Colon (tissue), 2 donors: ENCODE measurements around the gene ADSS1.

Source experiments
- FAIRE-seq: peaks from 2 replicates; lab custom pipeline; 2012; peaks lifted over from hg19 to GRCh38; lab: Jason Lieb, UNC
- donor health status: control.
- donor health status: control.

ADSS1 gene

DNA sequence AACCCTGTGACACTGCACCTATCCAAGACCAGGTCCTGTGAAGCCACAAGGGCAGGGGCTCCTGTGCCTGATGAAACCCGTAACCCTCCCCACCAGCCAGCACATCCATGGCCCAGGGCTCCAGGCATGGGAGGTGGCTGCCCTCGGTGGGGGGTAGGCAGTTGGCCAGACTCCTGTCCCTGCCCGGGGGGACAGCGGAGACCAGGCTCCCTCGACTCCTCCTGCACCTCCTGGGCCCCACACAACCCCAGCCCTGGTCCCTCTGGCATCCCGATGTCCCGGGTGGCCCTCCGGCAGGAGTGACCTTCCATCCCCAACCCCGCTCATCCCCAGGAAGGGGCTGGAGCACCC is 60.2 kb downstream of the ADSS1 start:
- no peak for FAIRE-seq

- FAIRE-seq, result no peak
Measured at GRCh38 chr14:104784846-104785707, 61.0 kb downstream of the ADSS1 start.

- no peak for FAIRE-seq
Measured at GRCh38 chr14:104785708-104786080, 61.7 kb downstream of the ADSS1 start.

DNA sequence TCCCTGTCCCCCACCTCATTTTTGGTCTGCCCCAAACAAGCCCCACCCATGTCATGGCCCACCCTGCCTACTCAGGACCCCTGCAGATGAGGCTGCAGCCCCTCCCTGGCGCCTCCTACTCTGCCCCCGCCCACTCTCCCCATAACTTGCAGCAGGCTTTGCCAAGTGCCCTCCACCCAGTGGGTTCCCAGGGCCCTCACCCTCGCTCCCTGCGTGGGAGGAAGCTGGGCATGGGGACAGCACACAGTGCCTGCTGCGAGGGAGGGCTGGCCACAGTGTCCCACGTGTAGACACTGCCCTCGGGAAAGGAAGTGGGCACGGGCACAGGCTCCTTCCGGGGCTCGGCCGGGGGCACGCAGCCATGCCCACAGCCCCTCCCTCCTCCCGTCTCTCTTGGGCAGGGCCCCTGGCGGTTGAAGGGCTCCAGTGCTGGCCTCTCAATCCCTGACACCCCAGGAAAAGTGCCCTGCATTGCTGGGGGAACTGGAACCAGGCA is 62.1 kb downstream of the ADSS1 start:
- no peak for FAIRE-seq

- no peak for FAIRE-seq
Measured at GRCh38 chr14:104786726-104787675, 63.0 kb downstream of the ADSS1 start.

GRCh38 chr14:104787736-104788135 is 63.7 kb downstream of the ADSS1 start:
- FAIRE-seq, result no peak

DNA sequence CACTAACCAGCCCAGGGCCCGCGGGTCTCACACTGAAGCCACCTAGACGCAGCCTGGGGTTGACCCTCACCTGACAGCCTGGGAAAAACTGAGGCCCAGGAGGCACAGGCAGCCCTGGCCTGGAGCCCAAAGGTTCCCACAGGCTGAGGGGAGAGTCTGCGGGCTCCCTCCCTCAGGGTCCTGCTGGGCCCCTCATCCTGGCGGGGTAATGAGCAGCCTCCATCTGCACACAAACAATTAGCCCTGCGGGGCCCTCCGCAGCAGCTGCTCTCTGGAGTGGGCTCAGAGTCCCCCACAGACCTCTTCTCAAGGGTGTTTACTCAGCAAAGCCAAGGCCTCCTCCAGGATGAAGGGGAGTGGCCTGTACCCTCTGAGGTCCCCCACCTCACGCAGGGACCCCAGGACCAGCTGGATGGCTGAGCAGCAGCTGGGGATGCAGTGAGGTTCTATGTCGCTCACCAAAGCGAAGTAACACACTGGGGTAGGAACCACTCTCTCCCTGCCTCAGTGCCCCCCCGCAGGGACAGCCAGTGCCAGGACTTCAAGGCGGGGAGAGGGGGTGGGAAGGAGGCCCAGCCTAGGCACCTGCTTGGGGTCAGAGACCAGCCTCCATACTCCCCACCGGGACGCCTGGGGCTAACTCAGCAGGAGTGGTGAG is 64.3 kb downstream of the ADSS1 start:
- FAIRE-seq, result no peak

- no peak for FAIRE-seq
Measured at GRCh38 chr14:104788873-104789663, 65.0 kb downstream of the ADSS1 start.

DNA sequence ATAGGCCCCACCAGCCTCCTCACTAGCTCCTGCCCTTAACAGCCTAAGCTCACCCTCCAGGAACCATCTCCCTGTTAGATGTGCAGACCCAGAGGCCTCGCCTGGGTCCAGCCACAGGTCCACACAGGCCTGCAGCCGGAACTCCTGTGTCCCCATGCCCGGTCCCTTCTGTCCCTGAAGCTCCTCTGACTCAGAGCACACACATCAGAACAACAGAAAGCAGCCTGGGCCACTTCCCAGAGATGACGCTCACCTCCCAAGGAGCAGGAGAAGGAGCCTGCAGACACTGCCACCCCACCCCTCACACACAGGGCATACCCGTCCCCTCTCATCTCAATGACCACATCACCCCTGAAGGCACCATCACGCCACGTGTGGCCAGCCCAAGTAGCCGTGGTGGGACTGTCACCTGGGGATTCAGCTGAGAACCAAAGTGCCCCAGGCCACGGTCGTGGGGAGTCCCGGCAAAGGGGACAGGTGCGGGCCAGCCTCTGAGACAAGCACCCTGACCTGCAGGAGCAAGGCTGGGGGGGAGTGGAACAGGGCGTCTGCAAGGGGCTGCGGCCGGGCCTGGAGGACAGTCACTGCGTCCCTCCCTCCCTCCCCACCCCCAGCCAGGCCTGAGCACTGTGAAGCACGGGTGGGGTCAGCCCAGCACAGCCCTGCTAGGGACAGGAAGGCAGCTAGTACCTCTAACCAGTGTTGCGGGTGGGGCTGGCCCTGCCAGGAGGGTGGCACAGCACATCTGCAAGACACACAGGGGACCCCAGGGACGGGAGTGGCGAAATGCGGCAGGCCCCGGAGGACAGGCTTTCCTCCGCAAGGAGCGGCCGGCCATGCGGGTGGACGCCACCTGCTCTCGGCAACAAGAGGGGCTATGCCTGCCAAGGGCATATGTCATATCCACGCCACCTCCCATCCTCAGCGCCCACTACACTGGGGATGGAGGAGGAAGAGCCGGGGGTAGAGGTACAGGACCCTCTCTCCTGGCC is 66.0 kb downstream of the ADSS1 start:
- FAIRE-seq, result no peak

DNA sequence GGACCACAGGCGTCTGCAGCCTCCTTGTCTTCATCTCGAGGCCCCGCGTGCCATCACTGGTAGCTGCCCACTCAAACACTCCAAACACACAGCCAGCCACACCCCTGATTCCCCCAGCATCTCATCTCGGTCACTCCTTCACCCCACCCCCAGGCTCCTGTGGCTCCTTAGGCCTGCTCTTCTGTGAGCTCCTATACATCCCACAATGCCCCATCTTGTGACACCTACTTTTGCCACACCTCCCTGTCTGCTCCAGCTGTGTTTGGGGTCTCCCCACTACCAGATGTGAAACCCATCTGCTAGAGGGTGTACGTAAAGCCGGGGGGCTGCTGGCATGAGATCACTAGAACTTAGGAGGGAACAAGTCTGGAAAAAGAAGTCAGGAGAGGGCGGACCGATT is 67.4 kb downstream of the ADSS1 start:
- FAIRE-seq, result no peak

GRCh38 chr14:104792101-104792884 is 68.3 kb downstream of the ADSS1 start:
- no peak for FAIRE-seq

GRCh38 chr14:104792945-104793702 is 69.1 kb downstream of the ADSS1 start:
- FAIRE-seq, result no peak

- no peak for FAIRE-seq
Measured at GRCh38 chr14:104793703-104793959, 69.6 kb downstream of the ADSS1 start.

GRCh38 chr14:104794099-104794498 is 70.1 kb downstream of the ADSS1 start:
- FAIRE-seq, result no peak

- FAIRE-seq, result no peak
Measured at GRCh38 chr14:104794631-104794992, 70.6 kb downstream of the ADSS1 start.

DNA sequence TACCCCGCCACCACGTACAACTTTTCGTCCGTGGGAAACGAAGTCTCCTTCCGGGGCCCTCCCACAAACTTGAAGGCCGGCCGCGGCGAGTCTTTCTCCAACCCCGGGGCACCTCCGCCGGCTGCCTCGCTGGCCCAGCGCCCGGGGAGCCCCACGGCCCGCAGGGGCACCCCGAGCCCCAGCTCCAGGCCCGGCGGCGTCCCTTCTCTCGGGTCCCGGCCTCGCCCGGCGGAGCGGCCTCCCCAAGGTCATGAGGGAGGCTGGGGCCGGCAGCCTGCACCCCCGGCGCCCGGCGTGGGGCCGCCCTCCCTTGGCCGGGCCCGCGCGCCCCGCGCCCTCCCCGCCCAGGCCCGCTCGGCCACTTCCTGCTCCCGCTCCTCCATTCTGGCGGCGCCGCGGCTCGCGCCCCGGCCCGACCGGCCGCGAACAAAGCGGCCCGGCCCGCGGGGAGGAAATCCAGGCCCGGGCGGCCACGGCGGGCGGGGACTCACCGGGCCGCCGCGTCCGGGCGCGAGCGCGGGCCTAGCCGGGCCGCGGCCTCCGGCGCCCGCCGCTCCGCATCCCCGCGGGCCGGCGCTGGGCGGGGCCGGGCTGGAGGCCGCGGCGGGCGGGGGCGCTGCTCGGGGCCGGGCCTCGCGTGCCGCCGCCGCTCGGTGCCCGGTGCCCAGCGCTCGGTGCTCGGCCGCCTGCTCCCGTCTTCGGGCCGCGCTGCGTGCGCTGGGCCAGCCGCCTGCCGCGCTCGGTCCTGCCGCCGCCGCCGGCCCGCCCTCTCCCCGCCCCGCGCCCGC is 71.2 kb downstream of the ADSS1 start, which contains the start of gene AKT1:
AKT1 (minus strand) TSS at position 756 of the 788 bp plus-strand sequence. CDS start 3,105 bp downstream, outside the sequence.
- no peak for FAIRE-seq

DNA sequence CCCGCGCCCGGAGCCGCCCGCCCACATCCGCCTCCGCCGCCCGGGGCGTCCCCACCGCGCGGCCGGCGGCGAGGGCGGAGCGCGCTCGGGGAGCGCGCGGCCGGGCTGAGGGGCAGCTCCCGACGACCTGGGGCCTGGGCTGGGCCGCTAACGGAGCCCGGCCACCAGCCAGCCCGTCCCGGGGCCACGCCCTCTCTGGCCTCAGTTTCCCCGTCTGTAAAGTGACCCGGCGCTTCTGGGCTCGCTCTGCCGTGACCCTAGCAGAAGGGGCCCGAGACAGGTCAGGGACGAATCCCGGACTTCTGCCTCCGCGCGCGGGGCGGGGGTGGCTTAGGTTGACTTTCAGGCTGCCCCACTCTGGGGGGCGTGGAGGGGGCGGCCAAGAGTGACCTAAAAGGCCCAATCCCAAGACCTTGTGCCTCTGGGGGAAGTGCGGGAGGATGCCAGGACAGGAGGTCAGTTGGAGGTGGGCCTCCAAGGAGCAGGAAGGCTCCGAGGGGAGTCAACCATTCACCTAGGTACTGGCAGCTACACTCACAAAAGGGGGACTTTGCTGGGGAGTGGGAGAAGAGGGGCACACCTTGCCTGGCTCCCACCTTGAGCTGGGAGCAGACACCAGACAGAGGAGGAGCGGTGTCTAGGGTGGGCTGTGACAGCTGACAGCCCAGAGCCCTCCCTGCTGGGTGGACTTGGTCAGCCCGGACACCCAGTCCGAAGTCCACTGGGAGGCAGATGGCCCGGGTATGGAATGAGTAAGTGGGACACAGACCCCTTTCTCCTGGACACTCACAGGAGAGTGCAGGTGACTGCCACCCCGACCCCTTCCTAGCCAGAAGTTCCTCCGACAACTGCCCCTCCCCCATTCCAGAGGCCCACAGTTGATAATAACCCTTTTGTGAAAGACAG is 72.0 kb downstream of the ADSS1 start:
- no peak for FAIRE-seq
